Panc1 (cell line): ENCODE measurements around the gene TJP1. TPM values are rescaled to one million over a fixed set of nuclear protein-coding genes. Genes with fewer than 3 reads are reported as not detected.

Experiments used
- ATAC-seq: fragments of 200-7000 bp; cut with Tn5 transposase; 2 replicates; pipeline ENCODE4 v1.9.1; 2020; ENCODE audit warnings: mild to moderate bottlenecking, moderate library complexity
- BruUV-seq: library from RNA; stranded (reverse); fragments of 400-500 nt; replicated peaks from 2 replicates; lab custom pipeline; 2021; lab: Mats Ljungman, UMichigan
- CTCF ChIA-PET: fragments of 300-600 bp; sonication (Branson Sonifier 250); formaldehyde crosslinking; loops from one replicate; lab custom pipeline; 2022; ENCODE audit warnings: antibody characterized with exemption; lab: Charles Lee
- POLR2A ChIA-PET: fragments of 300-600 bp; sonication (Branson Sonifier 250); formaldehyde crosslinking; loops from one replicate; lab custom pipeline; 2022; ENCODE audit warnings: antibody characterized with exemption; lab: Charles Lee
- DNase-seq: peaks from one replicate; pipeline ENCODE4 v3.0.0-alpha.2; 2010; ENCODE audit warnings: low read depth, low spot score
- H3K27ac ChIP-seq: 2 replicates; pipeline ENCODE4 v1.5.1; 2011; ENCODE audit warnings: mild to moderate bottlenecking, low read length, inconsistent platforms
- H3K27me3 ChIP-seq: fragments of 200-500 bp; sonication (Bioruptor generic); 2 replicates; pipeline ENCODE4 v1.6.0; 2014; ENCODE audit warnings: low read length, inconsistent platforms; ENCODE audit not compliant: control insufficient read depth, insufficient read depth
- H3K36me3 ChIP-seq: fragments of 200-500 bp; sonication (Bioruptor generic); 2 replicates; pipeline ENCODE4 v1.5.1; 2014; ENCODE audit warnings: inconsistent platforms, mild to moderate bottlenecking, low read length, moderate library complexity; ENCODE audit not compliant: control insufficient read depth, insufficient read depth
- H3K4me1 ChIP-seq: 2 replicates; pipeline ENCODE4 v1.5.1; 2011; ENCODE audit warnings: inconsistent platforms, mild to moderate bottlenecking, low read length, moderate library complexity; ENCODE audit not compliant: control insufficient read depth, insufficient read depth
- H3K4me3 ChIP-seq, 2 experiments: 2 replicates each; pipeline ENCODE4 v1.5.1; 2011 to 2012; ENCODE audit warnings: low read depth in 2 of 2, low read length in 2 of 2, mild to moderate bottlenecking in 2 of 2, inconsistent platforms in 1 of 2, moderate library complexity in 1 of 2
- H3K9me3 ChIP-seq: fragments of 200-500 bp; sonication (Bioruptor generic); 2 replicates; pipeline ENCODE4 v1.5.1; 2014; ENCODE audit warnings: low read depth, mild to moderate bottlenecking, inconsistent platforms, low read length, moderate library complexity; ENCODE audit not compliant: control insufficient read depth, insufficient read depth
- CTCF ChIP-seq: fragments of 450-650 bp; IDR thresholded peaks from 2 replicates; pipeline ENCODE4 v1.5.1; 2017; ENCODE audit warnings: mild to moderate bottlenecking
- POLR2AphosphoS5 ChIP-seq: IDR thresholded peaks from 2 replicates; pipeline ENCODE4 v1.6.1; 2012; ENCODE audit warnings: mild to moderate bottlenecking, low read depth, low read length, moderate library complexity
- REST ChIP-seq, 2 experiments: IDR thresholded peaks; 2 replicates each; pipeline ENCODE4 v1.6.1; 2011 to 2012; ENCODE audit warnings: low read depth in 2 of 2, control low read depth in 1 of 2, low read length in 1 of 2, mild to moderate bottlenecking in 1 of 2, moderate library complexity in 1 of 2; ENCODE audit not compliant: insufficient read depth in 1 of 2
- SIN3A ChIP-seq: IDR thresholded peaks from 2 replicates; pipeline ENCODE4 v1.6.1; 2012; ENCODE audit warnings: low read depth, mild to moderate bottlenecking, low read length, moderate library complexity, borderline replicate concordance; ENCODE audit not compliant: insufficient read depth
- TCF7L2 ChIP-seq: IDR thresholded peaks from 2 replicates; pipeline ENCODE4 v1.6.1; 2011; ENCODE audit warnings: mild to moderate bottlenecking, low read depth, low read length, inconsistent platforms
- in situ Hi-C: cut with HindIII; loops from 2 replicates; pipeline ENCODE4 v1.10.0; 2016; ENCODE audit warnings: low sequenced_read_pairs, low pct_unique_long_range_greater_than_20kb
- intact Hi-C: fragments of 100-400 bp; cut with micrococcal nuclease; formaldehyde crosslinking; loops from one replicate; pipeline ENCODE4 v1.10.0; 2022; ENCODE audit not compliant: unreplicated experiment
- total RNA-seq: library from RNA; stranded (reverse); gene quantifications from one replicate; pipeline ENCODE4 v1.2.1, GENCODE V29; 2021; ENCODE audit not compliant: unreplicated experiment

TJP1 gene
- total RNA-seq, 1 experiment from 2014 or later: 79.1 TPM

GRCh38 chr15:29652595-29652994 lies 169.7 kb downstream of the TJP1 start:
- ChIA-PET CTCF (no interaction called here), POLR2A (no interaction called here)
- no TSS peak for BruUV-seq
- intact Hi-C loops: loop anchor here (5.0 kb wide), 1 partner anchor 205 kb away; no protein-coding TSS in a partner anchor
- H3K27me3 ChIP-seq: no peaks in the 10 kb centered on the region
- H3K27ac ChIP-seq: no peak overlapping the region
- TF ChIP-seq SIN3A (no peak), REST (IDR thresholded peaks at IDR 0.05; ENCODE audit: insufficient read depth in 1 of 2, low read depth in 2 of 2, low read length in 1 of 2) (no peak), TCF7L2 (no peak), CTCF (no peak), POLR2AphosphoS5 (no peak)
- DNase-seq (no peak), ATAC-seq (no peak)
- no peaks in the 10 kb centered on the region for H3K9me3 ChIP-seq
- H3K4me1 ChIP-seq: no peaks in the 10 kb centered on the region
- H3K4me3 ChIP-seq: no peak overlapping the region
- H3K36me3 ChIP-seq: no peaks in the 10 kb centered on the region
- in situ Hi-C loops: no loop called here

- Histone ChIP-seq H3K4me1 (no peaks in the 10 kb centered on the region), H3K27ac (no peak overlapping the region), H3K36me3 (no peaks in the 10 kb centered on the region), H3K4me3 (no peak overlapping the region), H3K9me3 (no peaks in the 10 kb centered on the region), H3K27me3 (no peaks in the 10 kb centered on the region)
- BruUV-seq: no TSS peak
- TF ChIP-seq SIN3A: no peak
- TF ChIP-seq POLR2AphosphoS5: no peak
- 0 out of 4 replicates have a peak, but pooled peaks of 1 of the 2 experiments have one; percentile 14 for TF ChIP-seq REST (IDR thresholded peaks at IDR 0.05; ENCODE audit: insufficient read depth in 1 of 2, low read depth in 2 of 2, low read length in 1 of 2)
- in situ Hi-C loops: no loop called here
- CTCF ChIA-PET: no interaction called here
- ATAC-seq: no peak
- no peak for DNase-seq
- intact Hi-C loops: loop anchor here (5.0 kb wide), 1 partner anchor 204 kb away; no protein-coding TSS in a partner anchor
- POLR2A ChIA-PET: no interaction called here
Observed at GRCh38 chr15:29651476-29652233, 170.6 kb downstream of the TJP1 start.
